ENCODE data around the gene HSD3B7.
A peak's percentile ranks its signal among the peaks of the same experiment; 100 is the strongest.

HSD3B7 gene

DNA sequence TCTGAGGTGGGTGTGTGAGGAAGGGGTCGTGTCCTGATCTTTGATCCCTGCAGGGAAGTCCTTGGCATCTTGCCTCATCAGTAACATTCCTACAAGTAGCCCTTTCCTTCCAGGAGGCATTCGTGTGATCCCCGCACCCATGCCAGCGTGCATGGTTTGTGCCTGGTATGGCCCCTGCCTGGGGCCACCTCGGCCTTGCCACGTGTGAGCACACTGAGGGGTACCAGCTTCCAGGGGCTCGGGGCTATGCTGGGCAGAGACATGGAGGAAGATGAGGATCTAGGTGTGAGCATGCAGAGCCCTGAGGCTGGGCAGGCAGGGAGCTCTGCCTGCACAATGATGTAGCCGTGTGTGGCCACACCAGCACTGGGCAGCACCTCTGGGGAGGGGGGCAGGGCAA is 6.0 kb downstream of the HSD3B7 start:
- H3K36me3 ChIP-seq: peaks cover 0 to 10% (median 0%) of the 10 kb centered on the region in 3 donors
- intact Hi-C loops (cut with DNase I; ENCODE audit: low total_unique reads): no loop called here
- TF ChIP-seq, protein P1, sequence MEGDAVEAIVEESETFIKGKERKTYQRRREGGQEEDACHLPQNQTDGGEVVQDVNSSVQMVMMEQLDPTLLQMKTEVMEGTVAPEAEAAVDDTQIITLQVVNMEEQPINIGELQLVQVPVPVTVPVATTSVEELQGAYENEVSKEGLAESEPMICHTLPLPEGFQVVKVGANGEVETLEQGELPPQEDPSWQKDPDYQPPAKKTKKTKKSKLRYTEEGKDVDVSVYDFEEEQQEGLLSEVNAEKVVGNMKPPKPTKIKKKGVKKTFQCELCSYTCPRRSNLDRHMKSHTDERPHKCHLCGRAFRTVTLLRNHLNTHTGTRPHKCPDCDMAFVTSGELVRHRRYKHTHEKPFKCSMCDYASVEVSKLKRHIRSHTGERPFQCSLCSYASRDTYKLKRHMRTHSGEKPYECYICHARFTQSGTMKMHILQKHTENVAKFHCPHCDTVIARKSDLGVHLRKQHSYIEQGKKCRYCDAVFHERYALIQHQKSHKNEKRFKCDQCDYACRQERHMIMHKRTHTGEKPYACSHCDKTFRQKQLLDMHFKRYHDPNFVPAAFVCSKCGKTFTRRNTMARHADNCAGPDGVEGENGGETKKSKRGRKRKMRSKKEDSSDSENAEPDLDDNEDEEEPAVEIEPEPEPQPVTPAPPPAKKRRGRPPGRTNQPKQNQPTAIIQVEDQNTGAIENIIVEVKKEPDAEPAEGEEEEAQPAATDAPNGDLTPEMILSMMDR (IDR thresholded peaks at IDR 0.05): no peak
- H3K4me1 ChIP-seq: peaks cover 0 to 4% (median 0%) of the 10 kb centered on the region in 4 donors
- no peak for DNase-seq
- H3K27me3 ChIP-seq: no peaks in the 10 kb centered on the region
- H3K4me3 ChIP-seq: no peak overlapping the region
- H3K9me3 ChIP-seq: no peaks in the 10 kb centered on the region
- H3K27ac ChIP-seq: no peak overlapping the region

DNA sequence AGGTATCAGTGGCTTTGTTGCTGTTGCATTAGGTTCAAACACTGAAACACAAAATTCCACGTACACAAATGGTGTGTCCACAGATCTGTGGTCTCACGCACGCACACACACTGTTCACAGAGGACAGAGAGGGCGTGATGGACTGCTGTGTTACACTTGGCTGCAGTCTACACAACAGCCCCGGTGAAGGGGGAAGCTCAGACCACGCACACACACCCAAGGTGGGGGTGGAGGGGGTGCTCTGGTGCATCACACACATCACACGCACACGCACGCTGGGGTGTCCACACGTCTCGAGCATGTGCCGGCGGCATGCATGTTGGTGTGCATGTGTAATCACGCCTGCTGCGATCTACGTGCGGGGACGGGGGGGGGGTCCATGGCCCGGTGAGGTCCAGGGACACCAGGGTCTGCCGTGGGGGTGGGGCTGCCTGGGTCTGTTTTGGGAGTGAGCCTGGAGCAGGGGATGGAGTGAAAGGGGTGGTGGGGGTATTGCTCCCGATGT is 7.3 kb downstream of the HSD3B7 start:
- intact Hi-C loops (cut with DNase I; ENCODE audit: low total_unique reads): no loop called here
- Histone ChIP-seq H3K27ac (no peak overlapping the region), H3K4me1 (peaks cover 0 to 11% (median 4%) of the 10 kb centered on the region in 4 donors), H3K9me3 (no peaks in the 10 kb centered on the region), H3K27me3 (no peaks in the 10 kb centered on the region), H3K36me3 (peaks cover 0 to 10% (median 0%) of the 10 kb centered on the region in 3 donors), H3K4me3 (no peak overlapping the region)
- no peak for DNase-seq
- TF ChIP-seq, protein P1 (IDR thresholded peaks at IDR 0.05): no peak

DNA sequence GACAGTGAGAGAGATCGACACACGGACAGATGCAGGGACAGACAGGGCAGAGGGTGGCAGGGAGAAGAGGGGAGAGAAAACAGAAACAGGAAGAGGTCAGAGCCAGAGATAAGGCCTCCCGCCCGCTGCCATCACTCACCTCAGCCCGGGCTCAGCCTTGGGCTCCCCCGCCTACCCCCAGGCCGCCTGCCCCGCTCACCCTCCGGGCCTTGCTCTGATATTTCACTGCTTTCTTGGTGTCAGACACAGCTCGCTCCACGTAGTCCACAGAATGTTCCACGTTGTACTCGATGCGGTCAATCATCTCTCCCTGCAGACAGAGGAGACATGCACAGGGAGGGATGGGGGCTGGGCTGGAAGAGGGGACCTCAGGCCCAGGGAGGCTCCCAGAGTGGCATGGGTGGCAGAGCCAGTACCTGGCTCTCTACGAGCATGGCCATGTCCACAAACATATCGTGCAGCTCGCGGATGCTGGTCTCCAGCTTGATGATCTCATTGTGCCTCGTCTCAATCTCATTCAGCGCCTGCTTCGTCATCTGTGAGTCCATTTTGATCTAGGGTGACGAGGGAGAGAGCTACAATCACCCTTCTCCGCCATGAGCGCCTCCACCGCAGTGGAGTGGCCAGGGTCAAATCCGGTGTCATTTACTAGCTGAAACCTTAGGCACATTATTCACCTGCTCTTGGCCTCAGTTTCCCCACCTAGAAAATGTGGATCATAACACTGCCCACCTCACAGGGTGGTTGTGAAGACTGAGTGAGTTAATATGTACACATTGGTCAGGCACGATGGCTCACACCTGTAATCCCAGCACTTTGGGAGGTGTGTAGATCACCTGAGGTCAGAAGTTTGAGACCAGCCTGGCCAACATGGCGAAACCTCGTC is 8.2 kb downstream of the HSD3B7 start:
- peaks cover 0 to 19% (median 12%) of the 10 kb centered on the region in 4 donors for H3K4me1 ChIP-seq
- H3K9me3 ChIP-seq: no peaks in the 10 kb centered on the region
- H3K27ac ChIP-seq: no peak overlapping the region
- peaks cover 0 to 2% (median 0%) of the 10 kb centered on the region in 3 donors for H3K36me3 ChIP-seq
- no peaks in the 10 kb centered on the region for H3K27me3 ChIP-seq
- H3K4me3 ChIP-seq: no peak overlapping the region
- intact Hi-C loops (cut with DNase I; ENCODE audit: low total_unique reads): no loop called here
- TF ChIP-seq, protein P1 (IDR thresholded peaks at IDR 0.05): no peak
- no peak for DNase-seq

DNA sequence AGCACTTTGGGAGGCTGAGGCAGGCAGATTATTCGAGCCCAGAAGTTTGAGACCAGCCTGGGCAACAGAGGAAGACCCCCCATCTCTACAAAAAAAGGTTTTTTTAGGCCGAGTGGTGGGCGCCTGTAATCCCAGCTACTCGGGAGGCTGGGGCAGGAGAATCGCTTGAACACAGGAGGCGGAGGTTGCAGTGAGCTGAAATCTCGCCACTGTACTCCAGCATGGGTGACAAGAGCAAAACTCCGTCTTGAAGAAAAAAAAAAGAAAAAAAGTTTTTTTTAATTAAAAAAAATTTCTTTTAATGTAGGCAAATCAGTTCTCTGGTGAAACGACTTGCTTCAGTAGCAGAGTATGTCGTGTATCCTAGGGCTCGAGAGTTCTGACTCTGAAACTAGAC is 10.9 kb downstream of the HSD3B7 start:
- peak overlapping the region; percentile 71 to 79 for H3K27ac ChIP-seq
- H3K4me1 ChIP-seq: peaks cover 0 to 27% (median 17%) of the 10 kb centered on the region in 4 donors
- intact Hi-C loops (cut with DNase I; ENCODE audit: low total_unique reads): loop anchor here (5.0 kb wide), 1 partner anchor 36 kb away; the partner anchor contains the start of gene STX4
- TF ChIP-seq, protein P1 (IDR thresholded peaks at IDR 0.05): no peak
- peak overlapping the region in 1 of 2 donors; percentile 59 for H3K4me3 ChIP-seq
- DNase-seq: no peak
- H3K36me3 ChIP-seq: no peaks in the 10 kb centered on the region
- no peaks in the 10 kb centered on the region for H3K9me3 ChIP-seq
- no peaks in the 10 kb centered on the region for H3K27me3 ChIP-seq

GRCh38 chr16:30996324-30996984 is 11.4 kb downstream of the HSD3B7 start:
- TF ChIP-seq, protein P1 (IDR thresholded peaks at IDR 0.05): no peak
- H3K27ac ChIP-seq: peak overlapping the region; percentile 71 to 79
- H3K4me1 ChIP-seq: peaks cover 0 to 27% (median 17%) of the 10 kb centered on the region in 4 donors
- H3K36me3 ChIP-seq: no peaks in the 10 kb centered on the region
- H3K4me3 ChIP-seq: peak overlapping the region; percentile 53 to 59
- intact Hi-C loops (cut with DNase I; ENCODE audit: low total_unique reads): loop anchor here (5.0 kb wide), 1 partner anchor 36 kb away; the partner anchor contains the start of gene STX4
- H3K9me3 ChIP-seq: no peaks in the 10 kb centered on the region
- no peaks in the 10 kb centered on the region for H3K27me3 ChIP-seq
- no peak for DNase-seq
